Activated CD8-positive, alpha-beta T cell treated with anti-CD3 and anti-CD28 coated beads for 36 hours (primary cell): ENCODE measurements around the gene ZNF581. TPM values are rescaled to one million over a fixed set of nuclear protein-coding genes. Genes with fewer than 3 reads are reported as not detected.

Experiments
- ATAC-seq: fragments of 200-7000 bp; cut with Tn5 transposase; one replicate; pipeline ENCODE4 v1.10.0; 2021; ENCODE audit warnings: mild to moderate bottlenecking, moderate library complexity
- CTCF ChIA-PET: fragments of 350-600 bp; sonication (Branson Sonifier 250); formaldehyde crosslinking; loops from one replicate; lab custom pipeline; 2021; ENCODE audit warnings: antibody characterized with exemption; lab: Charles Lee
- POLR2A ChIA-PET: fragments of 350-600 bp; sonication (Branson Sonifier 250); formaldehyde crosslinking; loops from one replicate; lab custom pipeline; 2021; ENCODE audit warnings: antibody characterized with exemption; lab: Charles Lee
- DNase-seq: peaks from one replicate; pipeline ENCODE4 v3.0.0-alpha.2; 2020
- H3K27ac Mint-ChIP-seq: one replicate; pipeline ENCODE4 v1.8.0; 2021; ENCODE audit warnings: mild to moderate bottlenecking, mixed read lengths
- H3K27me3 Mint-ChIP-seq: one replicate; pipeline ENCODE4 v1.8.0; 2021; ENCODE audit warnings: mixed read lengths
- H3K36me3 Mint-ChIP-seq: one replicate; pipeline ENCODE4 v1.8.0; 2021; ENCODE audit warnings: low read depth, mixed read lengths
- H3K4me1 Mint-ChIP-seq: one replicate; pipeline ENCODE4 v1.8.0; 2021; ENCODE audit warnings: low read depth, mixed read lengths
- H3K4me3 Mint-ChIP-seq: one replicate; pipeline ENCODE4 v1.8.0; 2021; ENCODE audit warnings: mild to moderate bottlenecking, moderate library complexity, mixed read lengths
- H3K9me3 Mint-ChIP-seq: one replicate; pipeline ENCODE4 v1.8.0; 2021; ENCODE audit warnings: mixed read lengths
- intact Hi-C: fragments of 100-400 bp; cut with micrococcal nuclease; formaldehyde crosslinking; loops from one replicate; pipeline ENCODE4 v1.10.0; 2022
- total RNA-seq, 2 experiments: library from RNA; stranded (reverse); gene quantifications; one replicate each; pipeline ENCODE4 v1.2.3, GENCODE V29; 2021
- TF ChIP-seq, protein P1 (sequence below): fragments of 200-600 bp; IDR thresholded peaks from one replicate; pipeline ENCODE4 v1.8.0; 2022; ENCODE audit warnings: antibody characterized with exemption, mild to moderate bottlenecking

Gene ZNF581
- total RNA-seq, 2 experiments from 2014 or later, result 30.4 to 34.5 TPM

DNA sequence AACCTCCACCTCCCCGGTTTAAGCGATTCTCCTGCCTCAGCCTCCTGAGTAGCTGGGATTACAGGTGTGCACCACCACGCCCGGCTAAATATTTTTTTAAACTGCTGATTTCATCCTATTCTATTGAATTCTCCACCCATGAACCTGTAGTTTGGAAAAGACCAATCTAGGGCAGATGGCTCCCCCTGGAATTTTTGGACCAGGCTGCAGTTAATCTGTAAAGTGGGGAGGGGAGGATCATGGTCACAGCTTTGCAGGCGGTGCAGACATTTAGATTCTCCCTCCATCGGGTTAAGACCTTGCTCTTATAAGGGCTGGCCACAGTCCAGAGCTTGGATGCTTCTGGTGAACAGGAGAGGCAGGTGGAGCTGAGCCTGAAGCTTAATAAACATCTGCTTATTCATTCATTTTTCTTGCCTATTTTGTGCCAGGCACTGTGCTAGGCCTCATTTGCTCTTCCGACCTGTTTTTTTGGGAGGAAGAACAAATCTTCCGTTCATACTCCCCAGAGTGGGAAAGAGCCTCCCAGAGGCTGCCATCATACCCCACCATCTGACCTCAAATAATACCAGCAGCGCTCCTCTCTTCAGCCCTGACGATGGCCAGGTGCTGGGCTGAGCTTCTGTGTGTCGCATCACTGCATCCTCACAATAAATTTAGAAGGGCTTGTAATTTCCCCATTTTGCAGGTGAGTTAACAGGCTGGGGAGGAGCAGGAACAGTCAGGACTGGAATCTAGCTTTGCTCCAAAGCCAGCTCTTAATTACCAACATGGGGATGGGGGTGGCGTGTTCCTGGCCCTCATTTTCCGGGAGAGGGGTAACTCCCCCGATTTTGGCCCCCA lies 3.7 kb downstream of the ZNF581 start:
- Mint-ChIP-seq H3K27ac (peak overlapping the region; percentile 90), H3K27me3 (no peaks in the 10 kb centered on the region), H3K36me3 (peaks cover 42% of the 10 kb centered on the region), H3K9me3 (no peaks in the 10 kb centered on the region), H3K4me3 (peak overlapping the region; percentile 79), H3K4me1 (peaks cover 58% of the 10 kb centered on the region)
- no peak for DNase-seq
- ChIA-PET CTCF (interaction anchor here (0.9 to 5.2 kb wide), 5 partner anchors 10 to 180 kb away, joined by 3 to 36 read pairs (median 4); no protein-coding TSS in a partner anchor), POLR2A (interaction anchor here (0.8 to 3.0 kb wide), 7 partner anchors 11 to 160 kb away, joined by 4 to 9 read pairs (median 5); partner anchors contain the start of genes FIZ1, ZNF524 and ZNF784)
- TF ChIP-seq, protein P1, sequence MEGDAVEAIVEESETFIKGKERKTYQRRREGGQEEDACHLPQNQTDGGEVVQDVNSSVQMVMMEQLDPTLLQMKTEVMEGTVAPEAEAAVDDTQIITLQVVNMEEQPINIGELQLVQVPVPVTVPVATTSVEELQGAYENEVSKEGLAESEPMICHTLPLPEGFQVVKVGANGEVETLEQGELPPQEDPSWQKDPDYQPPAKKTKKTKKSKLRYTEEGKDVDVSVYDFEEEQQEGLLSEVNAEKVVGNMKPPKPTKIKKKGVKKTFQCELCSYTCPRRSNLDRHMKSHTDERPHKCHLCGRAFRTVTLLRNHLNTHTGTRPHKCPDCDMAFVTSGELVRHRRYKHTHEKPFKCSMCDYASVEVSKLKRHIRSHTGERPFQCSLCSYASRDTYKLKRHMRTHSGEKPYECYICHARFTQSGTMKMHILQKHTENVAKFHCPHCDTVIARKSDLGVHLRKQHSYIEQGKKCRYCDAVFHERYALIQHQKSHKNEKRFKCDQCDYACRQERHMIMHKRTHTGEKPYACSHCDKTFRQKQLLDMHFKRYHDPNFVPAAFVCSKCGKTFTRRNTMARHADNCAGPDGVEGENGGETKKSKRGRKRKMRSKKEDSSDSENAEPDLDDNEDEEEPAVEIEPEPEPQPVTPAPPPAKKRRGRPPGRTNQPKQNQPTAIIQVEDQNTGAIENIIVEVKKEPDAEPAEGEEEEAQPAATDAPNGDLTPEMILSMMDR, result no peak
- ATAC-seq, result no peak
- intact Hi-C loops, result no loop called here

DNA sequence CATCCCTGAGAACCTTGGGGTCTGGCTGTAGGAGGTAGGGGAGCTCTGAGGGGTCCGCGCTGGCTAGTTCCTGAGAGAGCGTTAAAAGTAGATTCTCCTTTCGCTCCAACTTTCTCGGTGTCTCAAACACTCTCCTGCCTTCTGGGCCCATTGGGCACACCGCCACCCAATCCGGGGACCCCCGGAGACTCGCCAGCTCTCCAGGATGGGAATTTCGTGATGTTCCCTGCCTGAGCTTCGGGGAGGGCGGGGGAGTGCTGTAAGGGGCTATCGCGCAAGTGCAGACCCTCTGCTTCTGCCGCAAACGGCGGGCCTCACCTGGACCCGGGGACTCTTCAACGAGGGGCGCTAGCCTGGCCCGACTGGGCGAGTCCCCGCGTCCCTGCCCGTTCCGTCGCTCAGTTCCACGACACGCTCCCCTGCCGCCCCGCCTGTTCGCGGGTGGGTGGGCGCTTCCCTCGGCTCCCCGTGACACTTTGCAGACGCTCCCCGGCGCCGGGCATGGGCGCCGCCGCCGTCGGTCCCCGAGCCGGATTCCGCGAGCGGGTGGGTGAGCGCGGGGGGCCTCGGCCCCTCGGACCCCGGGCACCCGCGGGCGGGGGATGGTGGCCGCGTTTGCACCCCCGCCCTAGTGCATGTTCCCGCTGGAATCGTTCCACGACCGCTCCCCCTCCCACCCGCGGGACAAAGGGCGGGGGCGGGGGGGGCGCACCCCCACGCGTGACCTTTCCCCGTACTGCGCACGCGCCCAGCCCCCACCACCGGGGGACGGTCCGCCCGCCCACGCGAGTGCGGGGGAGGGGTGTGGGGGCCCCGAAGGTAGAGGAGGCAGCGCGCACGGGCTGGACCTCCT lies 4.5 kb downstream of the ZNF581 start, which contains the start of gene CCDC106:
TSS of gene CCDC106 (plus strand) at position 481 of the 853 bp plus-strand sequence. CDS start 835 bp downstream, outside the sequence.
- ATAC-seq (no peak), DNase-seq (peak; percentile 49)
- Mint-ChIP-seq H3K4me3 (peak within 1 kb of the TSS; percentile 79), H3K27me3 (no peaks in the 10 kb centered on the region), H3K36me3 (peaks cover 44% of the 10 kb centered on the region), H3K4me1 (peaks cover 59% of the 10 kb centered on the region), H3K9me3 (no peaks in the 10 kb centered on the region), H3K27ac (peak within 1 kb of the TSS; percentile 90)
- ChIA-PET CTCF (interaction anchor here (0.9 to 5.2 kb wide), 5 partner anchors 11 to 181 kb away, joined by 3 to 36 read pairs (median 4); no protein-coding TSS in a partner anchor), POLR2A (interaction anchor here (0.9 to 3.0 kb wide), 6 partner anchors 10 to 161 kb away, joined by 5 to 9 read pairs (median 5); partner anchors contain the start of genes FIZ1, ZNF524 and ZNF784)
- intact Hi-C loops, result no loop called here
- TF ChIP-seq, protein P1, result no peak

DNA sequence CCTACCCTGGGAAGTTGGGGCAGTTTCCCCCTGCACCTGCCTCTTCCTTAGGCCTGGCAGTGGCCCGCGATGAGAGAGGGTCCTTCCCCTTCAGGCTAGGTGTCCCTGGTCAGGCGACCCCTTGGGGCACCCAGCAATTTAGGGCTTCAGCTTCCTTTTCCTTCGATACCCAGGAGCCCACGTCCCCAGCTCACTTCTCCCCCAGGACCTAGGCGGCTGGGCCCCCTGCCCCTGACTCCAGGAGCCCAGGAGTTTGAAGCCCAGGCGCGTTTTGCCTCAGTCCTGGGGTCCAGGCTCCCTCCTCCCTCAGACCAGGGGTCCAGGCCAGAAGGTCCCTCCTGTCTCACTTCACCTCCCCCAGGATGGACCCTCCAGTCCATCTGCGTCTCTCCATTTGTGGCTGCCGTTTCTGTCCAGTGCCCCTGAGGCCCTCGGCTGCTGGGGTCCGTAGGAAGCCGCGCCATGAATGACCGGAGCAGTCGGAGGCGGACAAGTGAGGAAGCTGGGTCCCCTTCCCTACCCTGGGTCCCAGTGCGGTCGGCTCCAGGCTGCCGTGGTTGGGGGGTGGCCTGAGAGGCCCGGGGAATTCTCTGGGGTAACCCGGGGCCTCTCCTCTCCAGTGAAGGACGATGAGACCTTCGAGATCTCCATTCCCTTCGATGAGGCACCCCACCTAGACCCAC lies 5.3 kb downstream of the ZNF581 start:
- Mint-ChIP-seq H3K27me3 (no peaks in the 10 kb centered on the region), H3K36me3 (peaks cover 39% of the 10 kb centered on the region), H3K4me1 (peaks cover 57% of the 10 kb centered on the region), H3K4me3 (peak overlapping the region; percentile 74), H3K27ac (peak overlapping the region; percentile 82), H3K9me3 (no peaks in the 10 kb centered on the region)
- ChIA-PET POLR2A (interaction anchor here (1.3 to 3.0 kb wide), 3 partner anchors 9 to 19 kb away, joined by 4 to 9 read pairs (median 4); no protein-coding TSS in a partner anchor), CTCF (interaction anchor here (1.3 to 5.2 kb wide), 3 partner anchors 9 to 16 kb away, joined by 6 to 36 read pairs (median 15); no protein-coding TSS in a partner anchor)
- no peak for DNase-seq
- ATAC-seq, result no peak
- intact Hi-C loops, result no loop called here
- TF ChIP-seq, protein P1, result no peak

DNA sequence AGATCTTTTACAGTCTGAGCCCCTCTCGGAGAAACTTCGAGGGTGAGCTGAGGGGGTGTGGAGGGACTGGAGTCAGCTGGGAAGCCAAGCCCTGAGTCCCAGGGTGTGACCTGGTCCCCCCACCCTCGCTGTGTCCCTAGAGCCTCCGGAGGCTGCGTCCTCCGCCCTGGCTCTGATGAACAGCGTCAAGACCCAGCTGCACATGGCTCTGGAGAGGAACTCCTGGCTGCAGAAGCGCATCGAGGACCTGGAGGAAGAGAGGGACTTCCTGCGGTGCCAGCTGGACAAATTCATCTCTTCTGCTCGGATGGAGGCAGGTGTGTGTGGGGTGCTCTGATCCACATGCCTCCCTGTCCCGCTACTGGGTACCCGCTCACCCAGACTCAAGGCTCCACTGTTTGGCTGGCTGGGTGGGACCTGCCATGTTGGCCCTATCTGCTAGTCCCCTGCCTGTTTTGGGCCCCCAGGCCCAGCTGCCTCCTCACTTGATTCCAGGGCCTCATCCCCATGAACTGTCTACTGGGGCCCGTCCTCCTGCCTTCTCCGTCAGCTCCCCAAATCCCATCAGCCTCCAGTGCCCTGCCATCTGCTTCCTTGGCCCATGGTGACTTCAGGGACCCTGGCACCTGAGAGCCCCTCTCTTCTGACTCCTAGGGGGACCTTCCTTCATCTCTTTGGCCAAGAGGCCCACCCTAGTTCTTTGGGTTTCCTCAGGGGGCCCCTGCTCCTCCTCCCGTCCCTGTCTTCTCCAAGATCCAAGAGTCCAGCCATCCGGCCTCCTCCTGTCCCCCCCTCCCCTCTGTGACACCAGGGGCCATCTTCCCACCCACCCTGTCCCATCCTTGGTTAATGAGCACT lies 6.0 kb downstream of the ZNF581 start:
- no peak for DNase-seq
- ChIA-PET CTCF (interaction anchor here (1.3 to 5.2 kb wide), 4 partner anchors 10 to 133 kb away, joined by 3 to 36 read pairs (median 10); no protein-coding TSS in a partner anchor), POLR2A (interaction anchor here (1.3 to 1.8 kb wide), 2 partner anchors 10 to 18 kb away, joined by 4 read pairs; no protein-coding TSS in a partner anchor)
- Mint-ChIP-seq H3K36me3 (peaks cover 35% of the 10 kb centered on the region), H3K27me3 (no peaks in the 10 kb centered on the region), H3K27ac (peak overlapping the region; percentile 82), H3K4me3 (peak overlapping the region; percentile 74), H3K9me3 (no peaks in the 10 kb centered on the region), H3K4me1 (peaks cover 50% of the 10 kb centered on the region)
- intact Hi-C loops, result loop anchor here (10.0 kb wide), 1 partner anchor 395 kb away; the partner anchor contains the start of gene PPP6R1
- TF ChIP-seq, protein P1, result no peak
- no peak for ATAC-seq
